HEK293 (cell line): ENCODE data around the gene RSPH9.
"Not testable (repeated sequence)": the region's sequence is repeated elsewhere in the genome, so short reads cannot be mapped to it uniquely, and the experiment has no call there.

Experiments
- CTCF ChIA-PET: fragments of 350-600 bp; formaldehyde crosslinking; extraction: SDS; loops from one replicate; lab custom pipeline; 2021; ENCODE audit warnings: antibody characterized with exemption; lab: Yijun Ruan, JAX
- POLR2A ChIA-PET: fragments of 300-600 bp; formaldehyde crosslinking; extraction: SDS; loops from one replicate; lab custom pipeline; 2020; ENCODE audit warnings: antibody characterized with exemption, inconsistent platforms; lab: Yijun Ruan, JAX
- H3K27ac ChIP-seq: fragments of 200-500 bp; sonication (Bioruptor generic); 2 replicates; pipeline ENCODE4 v1.5.1; 2014; ENCODE audit warnings: low read depth, low read length, control low read depth, inconsistent platforms; ENCODE audit errors: extremely low read depth
- H3K36me3 ChIP-seq, 2 experiments: fragments of 200-500 bp in 1 of 2; sonication (Bioruptor generic) in 1 of 2; 1 replicate in 1 of 2; 2 replicates in 1 of 2; pipeline ENCODE4 v1.5.1; 2014 to 2017; ENCODE audit warnings: inconsistent platforms in 2 of 2, low read length in 2 of 2; ENCODE audit not compliant: control insufficient read depth in 2 of 2, insufficient read depth in 1 of 2
- H3K4me1 ChIP-seq: fragments of 200-500 bp; sonication (Bioruptor generic); 2 replicates; pipeline ENCODE4 v1.5.1; 2014; ENCODE audit warnings: mild to moderate bottlenecking, low read length, inconsistent platforms; ENCODE audit not compliant: control insufficient read depth, insufficient read depth
- H3K4me3 ChIP-seq: 2 replicates; pipeline ENCODE4 v1.5.1; 2011; ENCODE audit warnings: low read depth, mild to moderate bottlenecking, control low read depth, low read length, moderate library complexity
- H3K9me3 ChIP-seq: fragments of 200-500 bp; sonication (Bioruptor generic); 2 replicates; pipeline ENCODE4 v1.5.1; 2014; ENCODE audit warnings: low read depth, low read length, inconsistent platforms; ENCODE audit not compliant: control insufficient read depth, insufficient read depth
- PRDM1 ChIP-seq: fragments of 450-650 bp; formaldehyde crosslinking; IDR thresholded peaks from 2 replicates; pipeline ENCODE4; 2016; ENCODE audit warnings: missing biosample characterization, missing genetic modification characterization
- SCRT1 ChIP-seq: fragments of 450-650 bp; formaldehyde crosslinking; IDR thresholded peaks from 2 replicates; pipeline ENCODE4 v1.5.1; 2016; ENCODE audit warnings: missing biosample characterization, missing genetic modification characterization, borderline replicate concordance
- ZBTB1 ChIP-seq: fragments of 450-650 bp; formaldehyde crosslinking; IDR thresholded peaks from 2 replicates; pipeline ENCODE4 v1.5.1; 2016; ENCODE audit warnings: missing biosample characterization, missing genetic modification characterization
- ZBTB48 ChIP-seq: fragments of 450-650 bp; formaldehyde crosslinking; IDR thresholded peaks from 2 replicates; pipeline ENCODE4 v1.5.1; 2016; ENCODE audit warnings: missing biosample characterization, missing genetic modification characterization
- ZIC2 ChIP-seq: fragments of 450-650 bp; formaldehyde crosslinking; IDR thresholded peaks from 2 replicates; pipeline ENCODE4 v1.5.1; 2016; ENCODE audit warnings: missing biosample characterization, missing genetic modification characterization
- ZNF214 ChIP-seq: fragments of 450-650 bp; formaldehyde crosslinking; IDR thresholded peaks from 2 replicates; pipeline ENCODE4 v1.5.1; 2017; ENCODE audit warnings: missing biosample characterization, mild to moderate bottlenecking, missing genetic modification characterization, borderline replicate concordance
- ZNF335 ChIP-seq: fragments of 450-650 bp; formaldehyde crosslinking; conservative IDR thresholded peaks from 2 replicates; pipeline ENCODE4 v1.5.1; 2016; ENCODE audit warnings: missing biosample characterization, missing genetic modification characterization
- ZNF561 ChIP-seq: fragments of 450-650 bp; IDR thresholded peaks from 2 replicates; pipeline ENCODE4 v1.5.1; 2018; ENCODE audit warnings: missing biosample characterization, missing genetic modification characterization, borderline replicate concordance
- ZNF623 ChIP-seq: fragments of 450-650 bp; formaldehyde crosslinking; IDR thresholded peaks from 2 replicates; pipeline ENCODE4 v1.5.1; 2016; ENCODE audit warnings: missing biosample characterization, missing genetic modification characterization
- ZNF670 ChIP-seq: fragments of 450-650 bp; formaldehyde crosslinking; IDR thresholded peaks from 2 replicates; pipeline ENCODE4 v1.5.1; 2016; ENCODE audit warnings: missing biosample characterization, missing genetic modification characterization, low read depth
- ZNF792 ChIP-seq: fragments of 450-650 bp; formaldehyde crosslinking; IDR thresholded peaks from 2 replicates; pipeline ENCODE4 v1.5.1; 2016; ENCODE audit warnings: missing biosample characterization, missing genetic modification characterization
- ZSCAN23 ChIP-seq: fragments of 450-650 bp; formaldehyde crosslinking; IDR thresholded peaks from 2 replicates; pipeline ENCODE4 v1.5.1; 2016; ENCODE audit warnings: missing biosample characterization, missing genetic modification characterization
- TF ChIP-seq, protein P1 (sequence below): fragments of 450-650 bp; formaldehyde crosslinking; IDR thresholded peaks from 2 replicates; pipeline ENCODE4 v1.5.1; 2016; ENCODE audit warnings: missing biosample characterization, missing genetic modification characterization
- TF ChIP-seq, protein P2 (sequence below): fragments of 450-650 bp; formaldehyde crosslinking; IDR thresholded peaks from 2 replicates; pipeline ENCODE4 v1.5.1; 2016; ENCODE audit warnings: missing biosample characterization, missing genetic modification characterization
- TF ChIP-seq, protein P3 (sequence below): fragments of 450-650 bp; formaldehyde crosslinking; IDR thresholded peaks from 2 replicates; pipeline ENCODE4 v1.5.1; 2016; ENCODE audit warnings: missing biosample characterization, missing genetic modification characterization, borderline replicate concordance
- TF ChIP-seq, protein P4 (sequence below): fragments of 450-650 bp; formaldehyde crosslinking; IDR thresholded peaks from 2 replicates; pipeline ENCODE4 v1.5.1; 2016; ENCODE audit warnings: missing biosample characterization, missing genetic modification characterization

RSPH9 gene

DNA sequence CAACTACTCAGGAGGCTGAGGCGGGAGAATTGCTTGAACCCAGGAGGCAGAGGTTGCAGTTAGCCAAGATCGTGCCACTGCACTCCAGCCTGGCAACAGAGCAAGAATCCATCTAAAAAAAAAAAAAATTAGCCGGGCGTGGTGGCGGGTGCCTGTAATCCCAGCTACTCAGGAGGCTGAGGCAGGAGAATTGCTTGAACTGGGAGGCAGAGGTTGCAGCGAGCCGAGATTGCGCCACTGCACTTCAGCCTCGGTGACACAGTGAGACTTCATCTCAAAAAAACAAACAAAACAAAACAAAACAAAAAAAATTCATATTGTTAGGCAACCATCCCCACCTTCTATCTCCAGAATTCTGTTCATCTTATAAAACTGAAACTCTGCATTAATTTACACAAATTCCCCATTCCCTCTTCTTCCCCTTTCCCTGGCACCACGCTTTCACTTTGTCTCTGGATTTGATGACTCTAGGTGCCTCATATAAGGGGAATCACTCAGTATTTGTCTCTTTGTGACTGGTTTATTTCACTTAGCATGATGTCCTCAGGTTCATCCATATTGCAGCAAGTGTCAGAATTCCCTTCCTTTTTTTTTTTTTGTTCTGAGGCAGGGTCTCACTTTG lies 56.2 kb downstream of the RSPH9 start:
- H3K36me3 ChIP-seq, H3K4me3 ChIP-seq, H3K9me3 ChIP-seq, H3K27ac ChIP-seq, POLR2A ChIA-PET: not testable (repeated sequence)
- CTCF ChIA-PET = interaction anchor here (0.7 kb wide), 1 partner anchor 79 kb away, joined by 3 read pairs; no protein-coding TSS in a partner anchor
- TF ChIP-seq, protein P1, sequence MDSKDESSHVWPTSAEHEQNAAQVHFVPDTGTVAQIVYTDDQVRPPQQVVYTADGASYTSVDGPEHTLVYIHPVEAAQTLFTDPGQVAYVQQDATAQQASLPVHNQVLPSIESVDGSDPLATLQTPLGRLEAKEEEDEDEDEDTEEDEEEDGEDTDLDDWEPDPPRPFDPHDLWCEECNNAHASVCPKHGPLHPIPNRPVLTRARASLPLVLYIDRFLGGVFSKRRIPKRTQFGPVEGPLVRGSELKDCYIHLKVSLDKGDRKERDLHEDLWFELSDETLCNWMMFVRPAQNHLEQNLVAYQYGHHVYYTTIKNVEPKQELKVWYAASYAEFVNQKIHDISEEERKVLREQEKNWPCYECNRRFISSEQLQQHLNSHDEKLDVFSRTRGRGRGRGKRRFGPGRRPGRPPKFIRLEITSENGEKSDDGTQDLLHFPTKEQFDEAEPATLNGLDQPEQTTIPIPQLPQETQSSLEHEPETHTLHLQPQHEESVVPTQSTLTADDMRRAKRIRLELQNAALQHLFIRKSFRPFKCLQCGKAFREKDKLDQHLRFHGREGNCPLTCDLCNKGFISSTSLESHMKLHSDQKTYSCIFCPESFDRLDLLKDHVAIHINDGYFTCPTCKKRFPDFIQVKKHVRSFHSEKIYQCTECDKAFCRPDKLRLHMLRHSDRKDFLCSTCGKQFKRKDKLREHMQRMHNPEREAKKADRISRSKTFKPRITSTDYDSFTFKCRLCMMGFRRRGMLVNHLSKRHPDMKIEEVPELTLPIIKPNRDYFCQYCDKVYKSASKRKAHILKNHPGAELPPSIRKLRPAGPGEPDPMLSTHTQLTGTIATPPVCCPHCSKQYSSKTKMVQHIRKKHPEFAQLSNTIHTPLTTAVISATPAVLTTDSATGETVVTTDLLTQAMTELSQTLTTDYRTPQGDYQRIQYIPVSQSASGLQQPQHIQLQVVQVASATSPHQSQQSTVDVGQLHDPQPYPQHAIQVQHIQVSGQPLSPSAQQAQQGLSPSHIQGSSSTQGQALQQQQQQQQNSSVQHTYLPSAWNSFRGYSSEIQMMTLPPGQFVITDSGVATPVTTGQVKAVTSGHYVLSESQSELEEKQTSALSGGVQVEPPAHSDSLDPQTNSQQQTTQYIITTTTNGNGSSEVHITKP (tag by site-specific recombination) = peak; percentile 13; the same call in 1 of the 2 replicates
- TF ChIP-seq PRDM1 (tag by site-specific recombination) = peak; percentile 80
- peaks cover 36% of the 10 kb centered on the region for H3K4me1 ChIP-seq

DNA sequence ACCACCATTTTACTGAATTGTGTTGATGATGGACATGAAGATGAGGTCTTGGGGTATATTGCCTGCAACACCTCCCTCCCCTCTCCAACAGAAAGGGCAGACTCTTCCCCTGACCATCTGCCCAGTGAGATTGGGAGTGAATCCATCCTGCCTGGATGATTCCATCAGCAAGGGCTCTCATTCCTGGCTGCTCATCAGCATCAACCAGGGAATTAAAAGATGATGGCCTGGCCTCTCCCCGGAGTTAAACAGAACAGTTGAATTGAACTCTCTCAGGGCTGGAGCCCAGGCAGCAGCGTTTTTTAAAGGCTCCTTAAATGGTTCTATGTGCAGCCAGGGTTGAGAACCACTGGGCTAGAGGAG lies 57.3 kb downstream of the RSPH9 start:
- ChIA-PET CTCF (no interaction called here), POLR2A (no interaction called here)
- H3K4me1 ChIP-seq = peaks cover 36% of the 10 kb centered on the region

DNA sequence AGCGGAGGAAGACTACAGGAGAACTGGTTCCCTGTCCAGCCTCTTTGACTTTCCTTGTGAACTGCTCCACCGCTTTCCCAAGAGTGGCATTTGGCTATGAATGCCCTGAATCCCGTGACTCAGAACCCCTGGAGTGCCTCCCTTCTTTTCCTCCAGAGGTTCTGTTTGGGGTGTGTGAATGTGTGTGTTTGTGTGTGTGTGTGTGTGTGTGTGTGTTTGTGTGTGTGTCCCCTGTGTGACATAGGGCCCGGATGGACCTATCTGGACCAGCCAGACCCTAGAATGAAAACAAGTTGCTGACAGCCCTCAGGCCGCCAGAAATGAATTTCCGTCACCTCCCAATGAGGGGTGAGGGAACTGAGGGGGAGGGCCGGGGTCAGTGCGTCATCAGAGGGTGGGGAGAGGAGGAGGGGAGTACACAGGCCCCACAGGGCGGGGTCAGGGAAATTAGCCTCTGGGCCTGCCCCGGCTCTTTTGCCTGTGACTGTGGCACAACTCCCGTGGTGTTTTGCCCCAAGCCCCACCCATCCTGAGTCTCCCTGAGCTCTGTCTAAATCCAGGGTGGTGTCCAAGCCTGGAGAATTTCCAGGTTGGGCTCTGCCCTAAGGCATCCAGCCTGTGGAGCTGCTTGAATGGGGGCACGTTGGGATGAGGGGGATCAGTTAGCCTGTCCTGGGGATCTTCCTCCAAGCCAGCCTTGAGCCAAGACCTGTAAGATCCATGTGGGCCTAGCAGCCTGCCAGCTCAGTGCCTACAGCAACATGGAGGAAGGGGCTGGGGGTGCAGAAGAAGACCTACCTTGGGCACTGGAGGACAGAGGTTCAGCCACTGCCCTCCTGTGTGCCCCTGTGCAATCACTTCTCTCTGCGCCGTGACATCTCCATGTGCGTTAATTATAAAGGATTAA lies 58.0 kb downstream of the RSPH9 start:
- POLR2A ChIA-PET = interaction anchor here (0.5 to 1.7 kb wide), 13 partner anchors 15 to 544 kb away, joined by 3 to 12 read pairs (median 4); partner anchors contain the start of genes GTPBP2, HSP90AB1, MAD2L1BP and MRPS18A
- H3K27ac ChIP-seq = peak overlapping the region; percentile 50
- TF ChIP-seq ZSCAN23 (tag by site-specific recombination) (peak; percentile 95), ZNF623 (tag by site-specific recombination) (no peak), ZBTB48 (peak; percentile 91), ZNF214 (tag by site-specific recombination) (no peak), ZIC2 (tag by site-specific recombination) (peak; percentile 97), ZNF792 (tag by site-specific recombination) (peak; percentile 63; the same call in 1 of the 2 replicates), ZNF670 (tag by site-specific recombination) (0 out of 2 replicates have a peak, but pooled peaks have one; percentile 48), ZNF335 (tag by site-specific recombination) (peak; percentile 89), SCRT1 (tag by site-specific recombination) (peak; percentile 34; the same call in 1 of the 2 replicates)
- TF ChIP-seq, protein P2, sequence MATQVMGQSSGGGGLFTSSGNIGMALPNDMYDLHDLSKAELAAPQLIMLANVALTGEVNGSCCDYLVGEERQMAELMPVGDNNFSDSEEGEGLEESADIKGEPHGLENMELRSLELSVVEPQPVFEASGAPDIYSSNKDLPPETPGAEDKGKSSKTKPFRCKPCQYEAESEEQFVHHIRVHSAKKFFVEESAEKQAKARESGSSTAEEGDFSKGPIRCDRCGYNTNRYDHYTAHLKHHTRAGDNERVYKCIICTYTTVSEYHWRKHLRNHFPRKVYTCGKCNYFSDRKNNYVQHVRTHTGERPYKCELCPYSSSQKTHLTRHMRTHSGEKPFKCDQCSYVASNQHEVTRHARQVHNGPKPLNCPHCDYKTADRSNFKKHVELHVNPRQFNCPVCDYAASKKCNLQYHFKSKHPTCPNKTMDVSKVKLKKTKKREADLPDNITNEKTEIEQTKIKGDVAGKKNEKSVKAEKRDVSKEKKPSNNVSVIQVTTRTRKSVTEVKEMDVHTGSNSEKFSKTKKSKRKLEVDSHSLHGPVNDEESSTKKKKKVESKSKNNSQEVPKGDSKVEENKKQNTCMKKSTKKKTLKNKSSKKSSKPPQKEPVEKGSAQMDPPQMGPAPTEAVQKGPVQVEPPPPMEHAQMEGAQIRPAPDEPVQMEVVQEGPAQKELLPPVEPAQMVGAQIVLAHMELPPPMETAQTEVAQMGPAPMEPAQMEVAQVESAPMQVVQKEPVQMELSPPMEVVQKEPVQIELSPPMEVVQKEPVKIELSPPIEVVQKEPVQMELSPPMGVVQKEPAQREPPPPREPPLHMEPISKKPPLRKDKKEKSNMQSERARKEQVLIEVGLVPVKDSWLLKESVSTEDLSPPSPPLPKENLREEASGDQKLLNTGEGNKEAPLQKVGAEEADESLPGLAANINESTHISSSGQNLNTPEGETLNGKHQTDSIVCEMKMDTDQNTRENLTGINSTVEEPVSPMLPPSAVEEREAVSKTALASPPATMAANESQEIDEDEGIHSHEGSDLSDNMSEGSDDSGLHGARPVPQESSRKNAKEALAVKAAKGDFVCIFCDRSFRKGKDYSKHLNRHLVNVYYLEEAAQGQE (tag by site-specific recombination) = peak; percentile 75; the same call in 1 of the 2 replicates
- TF ChIP-seq, protein P3, sequence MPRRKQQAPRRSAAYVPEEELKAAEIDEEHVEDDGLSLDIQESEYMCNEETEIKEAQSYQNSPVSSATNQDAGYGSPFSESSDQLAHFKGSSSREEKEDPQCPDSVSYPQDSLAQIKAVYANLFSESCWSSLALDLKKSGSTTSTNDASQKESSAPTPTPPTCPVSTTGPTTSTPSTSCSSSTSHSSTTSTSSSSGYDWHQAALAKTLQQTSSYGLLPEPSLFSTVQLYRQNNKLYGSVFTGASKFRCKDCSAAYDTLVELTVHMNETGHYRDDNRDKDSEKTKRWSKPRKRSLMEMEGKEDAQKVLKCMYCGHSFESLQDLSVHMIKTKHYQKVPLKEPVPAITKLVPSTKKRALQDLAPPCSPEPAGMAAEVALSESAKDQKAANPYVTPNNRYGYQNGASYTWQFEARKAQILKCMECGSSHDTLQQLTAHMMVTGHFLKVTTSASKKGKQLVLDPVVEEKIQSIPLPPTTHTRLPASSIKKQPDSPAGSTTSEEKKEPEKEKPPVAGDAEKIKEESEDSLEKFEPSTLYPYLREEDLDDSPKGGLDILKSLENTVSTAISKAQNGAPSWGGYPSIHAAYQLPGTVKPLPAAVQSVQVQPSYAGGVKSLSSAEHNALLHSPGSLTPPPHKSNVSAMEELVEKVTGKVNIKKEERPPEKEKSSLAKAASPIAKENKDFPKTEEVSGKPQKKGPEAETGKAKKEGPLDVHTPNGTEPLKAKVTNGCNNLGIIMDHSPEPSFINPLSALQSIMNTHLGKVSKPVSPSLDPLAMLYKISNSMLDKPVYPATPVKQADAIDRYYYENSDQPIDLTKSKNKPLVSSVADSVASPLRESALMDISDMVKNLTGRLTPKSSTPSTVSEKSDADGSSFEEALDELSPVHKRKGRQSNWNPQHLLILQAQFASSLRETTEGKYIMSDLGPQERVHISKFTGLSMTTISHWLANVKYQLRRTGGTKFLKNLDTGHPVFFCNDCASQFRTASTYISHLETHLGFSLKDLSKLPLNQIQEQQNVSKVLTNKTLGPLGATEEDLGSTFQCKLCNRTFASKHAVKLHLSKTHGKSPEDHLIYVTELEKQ (tag by site-specific recombination) = peak; percentile 61; the same call in 1 of the 2 replicates
- TF ChIP-seq, protein P4, sequence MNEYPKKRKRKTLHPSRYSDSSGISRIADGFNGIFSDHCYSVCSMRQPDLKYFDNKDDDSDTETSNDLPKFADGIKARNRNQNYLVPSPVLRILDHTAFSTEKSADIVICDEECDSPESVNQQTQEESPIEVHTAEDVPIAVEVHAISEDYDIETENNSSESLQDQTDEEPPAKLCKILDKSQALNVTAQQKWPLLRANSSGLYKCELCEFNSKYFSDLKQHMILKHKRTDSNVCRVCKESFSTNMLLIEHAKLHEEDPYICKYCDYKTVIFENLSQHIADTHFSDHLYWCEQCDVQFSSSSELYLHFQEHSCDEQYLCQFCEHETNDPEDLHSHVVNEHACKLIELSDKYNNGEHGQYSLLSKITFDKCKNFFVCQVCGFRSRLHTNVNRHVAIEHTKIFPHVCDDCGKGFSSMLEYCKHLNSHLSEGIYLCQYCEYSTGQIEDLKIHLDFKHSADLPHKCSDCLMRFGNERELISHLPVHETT (tag by site-specific recombination) = peak; percentile 92

More for the DNA sequence above, 57.3 kb downstream of the RSPH9 start:
- Histone ChIP-seq H3K4me3 (no peak overlapping the region), H3K9me3 (no peaks in the 10 kb centered on the region), H3K36me3 (no peaks in the 10 kb centered on the region), H3K27ac (peak overlapping the region; percentile 50)
- no peak for TF ChIP-seq ZBTB1 (tag by site-specific recombination)
- 0 out of 2 replicates have a peak, but pooled peaks have one; percentile 9 for TF ChIP-seq ZNF561 (tag by site-specific recombination)

More for the DNA sequence above, 58.0 kb downstream of the RSPH9 start:
- Histone ChIP-seq H3K4me1 (peaks cover 38% of the 10 kb centered on the region), H3K9me3 (no peaks in the 10 kb centered on the region), H3K4me3 (no peak overlapping the region), H3K36me3 (no peaks in the 10 kb centered on the region)
- CTCF ChIA-PET = interaction anchor here (0.6 to 1.7 kb wide), 8 partner anchors 11 to 544 kb away, joined by 3 to 14 read pairs (median 3); no protein-coding TSS in a partner anchor
